K562 (cell line): ENCODE measurements around the gene ELOVL1. TPM values are rescaled to one million over a fixed set of nuclear protein-coding genes. Genes with fewer than 3 reads are reported as not detected.

Source experiments
- ARID1B ChIP-seq: fragments of 450-650 bp; IDR thresholded peaks from 2 replicates; pipeline ENCODE4 v1.6.1; 2016; ENCODE audit warnings: antibody characterized with exemption, mild to moderate bottlenecking, inconsistent platforms
- CBX2 ChIP-seq: fragments of 200-600 bp; sonication (generic); IDR thresholded peaks from one replicate; pipeline ENCODE4 v1.6.1; 2012; ENCODE audit warnings: mild to moderate bottlenecking, low read length, inconsistent platforms; ENCODE audit not compliant: insufficient read depth, poor library complexity, severe bottlenecking
- CHD4 ChIP-seq: fragments of 200-600 bp; sonication (generic); IDR thresholded peaks from 3 replicates; pipeline ENCODE4 v1.6.1; 2012; ENCODE audit warnings: low read depth, mild to moderate bottlenecking, mixed read lengths, low read length, inconsistent platforms; ENCODE audit not compliant: insufficient read depth, insufficient replicate concordance, poor library complexity, severe bottlenecking
- E2F3 ChIP-seq: fragments of 250-450 bp; sonication (Bioruptor Pico); IDR thresholded peaks from 2 replicates; pipeline ENCODE4 v1.4.0; 2020; ENCODE audit warnings: mild to moderate bottlenecking
- FOS ChIP-seq: IDR thresholded peaks from 3 replicates; pipeline ENCODE4 v1.6.1; 2011; ENCODE audit not compliant: insufficient read length; ENCODE audit errors: extremely low read depth
- HDAC3 ChIP-seq: fragments of 450-650 bp; IDR thresholded peaks from 2 replicates; pipeline ENCODE4 v1.6.1; 2018; ENCODE audit warnings: borderline replicate concordance, mild to moderate bottlenecking, moderate library complexity; ENCODE audit not compliant: partially characterized antibody
- KDM5B ChIP-seq: fragments of 200-600 bp; sonication (generic); IDR thresholded peaks from 2 replicates; pipeline ENCODE4 v1.6.1; 2012; ENCODE audit warnings: low read depth, mild to moderate bottlenecking, moderate library complexity, low read length, control low read depth, inconsistent platforms; ENCODE audit not compliant: insufficient replicate concordance
- L3MBTL2 ChIP-seq: fragments of 450-650 bp; IDR thresholded peaks from 2 replicates; pipeline ENCODE4 v1.6.1; 2016; ENCODE audit warnings: mild to moderate bottlenecking, moderate library complexity
- MECOM ChIP-seq: fragments of 250-450 bp; sonication (Bioruptor Pico); IDR thresholded peaks from 2 replicates; pipeline ENCODE4 v1.8.0; 2022; ENCODE audit warnings: inconsistent platforms
- NFIX ChIP-seq: fragments of 250-450 bp; sonication (Bioruptor Pico); IDR thresholded peaks from 2 replicates; pipeline ENCODE4 v1.4.0; 2020; ENCODE audit warnings: low read depth, mild to moderate bottlenecking, moderate library complexity
- PTTG1 ChIP-seq: fragments of 450-650 bp; IDR thresholded peaks from 2 replicates; pipeline ENCODE4 v1.6.1; 2016; ENCODE audit warnings: low read depth, mild to moderate bottlenecking, missing genetic modification characterization, missing compliant biosample characterization
- RAD51 ChIP-seq: fragments of 450-650 bp; IDR thresholded peaks from 2 replicates; pipeline ENCODE4 v1.7.1; 2016; ENCODE audit warnings: low read depth, mild to moderate bottlenecking, borderline replicate concordance
- SFPQ ChIP-seq: fragments of 200-400 bp; formaldehyde crosslinking; IDR thresholded peaks from 2 replicates; pipeline ENCODE4 v1.6.1; 2017; ENCODE audit warnings: mild to moderate bottlenecking, low read depth, low read length, moderate library complexity
- SLC30A9 ChIP-seq: fragments of 250-450 bp; sonication (Bioruptor Pico); IDR thresholded peaks from 2 replicates; pipeline ENCODE4 v1.8.0; 2022; ENCODE audit warnings: mild to moderate bottlenecking, moderate library complexity
- TEAD4 ChIP-seq, 2 experiments: sonication (generic) in 1 of 2; formaldehyde crosslinking in 1 of 2; IDR thresholded peaks; 2 replicates each; pipeline versions ENCODE4 v1.6.1 to v1.8.0; 2012 to 2022; ENCODE audit warnings: borderline replicate concordance in 1 of 2, inconsistent platforms in 1 of 2, low read length in 1 of 2, mild to moderate bottlenecking in 1 of 2, missing genetic modification reagents in 1 of 2
- ZNF124 ChIP-seq: sonication (generic); formaldehyde crosslinking; IDR thresholded peaks from 2 replicates; pipeline ENCODE4 v1.8.1; 2022; ENCODE audit warnings: missing genetic modification reagents
- ZZZ3 ChIP-seq: fragments of 450-650 bp; IDR thresholded peaks from 2 replicates; pipeline ENCODE4 v1.6.1; 2016; ENCODE audit warnings: antibody characterized with exemption, mild to moderate bottlenecking, moderate library complexity
- polyA plus RNA-seq, 8 experiments: library from polyadenylated mRNA; depleted of rRNA in 4 of 8; stranded (reverse) in 5 of 8; unstranded in 3 of 8; fragments of >200 nt; fragmentation: Nextera tagmentation in 2 of 8; fragmentation: Illumina TruSeq in 1 of 8; extraction: Ambion mirVana in 2 of 8; extraction: Trizol in 1 of 8; gene quantifications; 2 replicates each; pipeline versions ENCODE4 v1.2.1 to v1.2.3, GENCODE V29; 2011 to 2014; ENCODE audit warnings: inconsistent platforms in 1 of 8, missing spikeins in 1 of 8
- total RNA-seq, 7 experiments: library from RNA; depleted of rRNA in 6 of 7; stranded (reverse); fragments of >200 nt in 6 of 7; fragmentation: Illumina TruSeq in 2 of 7; extraction: Trizol in 2 of 7; gene quantifications; 2 replicates each; pipeline versions ENCODE4 v1.2.1 to v1.2.3, GENCODE V29; 2011 to 2021; ENCODE audit warnings: low replicate concordance in 1 of 7
- TF ChIP-seq, protein P1 (sequence below): fragments of 450-650 bp; formaldehyde crosslinking; IDR thresholded peaks from 2 replicates; pipeline ENCODE4 v1.4.0; 2020; ENCODE audit warnings: mild to moderate bottlenecking, moderate library complexity
- TF ChIP-seq, protein P2 (sequence below): sonication (generic); formaldehyde crosslinking; IDR thresholded peaks from 2 replicates; pipeline ENCODE4 v1.5.0; 2020; ENCODE audit warnings: missing genetic modification reagents
- TF ChIP-seq, protein P3 (sequence below): fragments of 450-650 bp; IDR thresholded peaks from 2 replicates; pipeline ENCODE4 v1.6.1; 2016; ENCODE audit warnings: antibody characterized with exemption
- TF ChIP-seq, protein P4 (sequence below): fragments of 250-450 bp; sonication (Bioruptor Pico); IDR thresholded peaks from 2 replicates; pipeline ENCODE4 v1.8.0; 2021; ENCODE audit warnings: moderate library complexity, mild to moderate bottlenecking, inconsistent platforms

ELOVL1 gene
- total and polyA plus RNA-seq, 9 of the 15 experiments (the other 6 are each of a cell fraction or from before 2014, with no cell fraction given), result 51.0 to 157 (median 70.3) TPM

GRCh38 chr1:43402089-43402865 lies 34.5 kb upstream of the ELOVL1 start (continued):
- no peak for TF ChIP-seq CBX2
- TF ChIP-seq TEAD4 (IDR thresholded peaks at IDR 0.05; ENCODE audit: low read length), result peak; percentile 94
- no peak for TF ChIP-seq TEAD4 (CRISPR knock-in tag; IDR thresholded peaks at IDR 0.05; ENCODE audit: borderline replicate concordance)
- TF ChIP-seq, protein P1, sequence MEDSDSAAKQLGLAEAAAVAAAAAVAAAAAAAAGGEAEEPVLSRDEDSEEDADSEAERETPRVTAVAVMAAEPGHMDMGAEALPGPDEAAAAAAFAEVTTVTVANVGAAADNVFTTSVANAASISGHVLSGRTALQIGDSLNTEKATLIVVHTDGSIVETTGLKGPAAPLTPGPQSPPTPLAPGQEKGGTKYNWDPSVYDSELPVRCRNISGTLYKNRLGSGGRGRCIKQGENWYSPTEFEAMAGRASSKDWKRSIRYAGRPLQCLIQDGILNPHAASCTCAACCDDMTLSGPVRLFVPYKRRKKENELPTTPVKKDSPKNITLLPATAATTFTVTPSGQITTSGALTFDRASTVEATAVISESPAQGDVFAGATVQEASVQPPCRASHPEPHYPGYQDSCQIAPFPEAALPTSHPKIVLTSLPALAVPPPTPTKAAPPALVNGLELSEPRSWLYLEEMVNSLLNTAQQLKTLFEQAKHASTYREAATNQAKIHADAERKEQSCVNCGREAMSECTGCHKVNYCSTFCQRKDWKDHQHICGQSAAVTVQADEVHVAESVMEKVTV (CRISPR knock-in tag), result no peak
- TF ChIP-seq NFIX (CRISPR knock-in tag), result no peak
- peak; percentile 91 for TF ChIP-seq ARID1B
- TF ChIP-seq HDAC3, result peak; percentile 26
- TF ChIP-seq, protein P2, sequence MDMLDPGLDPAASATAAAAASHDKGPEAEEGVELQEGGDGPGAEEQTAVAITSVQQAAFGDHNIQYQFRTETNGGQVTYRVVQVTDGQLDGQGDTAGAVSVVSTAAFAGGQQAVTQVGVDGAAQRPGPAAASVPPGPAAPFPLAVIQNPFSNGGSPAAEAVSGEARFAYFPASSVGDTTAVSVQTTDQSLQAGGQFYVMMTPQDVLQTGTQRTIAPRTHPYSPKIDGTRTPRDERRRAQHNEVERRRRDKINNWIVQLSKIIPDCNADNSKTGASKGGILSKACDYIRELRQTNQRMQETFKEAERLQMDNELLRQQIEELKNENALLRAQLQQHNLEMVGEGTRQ (CRISPR knock-in tag), result no peak
- TF ChIP-seq, protein P3, sequence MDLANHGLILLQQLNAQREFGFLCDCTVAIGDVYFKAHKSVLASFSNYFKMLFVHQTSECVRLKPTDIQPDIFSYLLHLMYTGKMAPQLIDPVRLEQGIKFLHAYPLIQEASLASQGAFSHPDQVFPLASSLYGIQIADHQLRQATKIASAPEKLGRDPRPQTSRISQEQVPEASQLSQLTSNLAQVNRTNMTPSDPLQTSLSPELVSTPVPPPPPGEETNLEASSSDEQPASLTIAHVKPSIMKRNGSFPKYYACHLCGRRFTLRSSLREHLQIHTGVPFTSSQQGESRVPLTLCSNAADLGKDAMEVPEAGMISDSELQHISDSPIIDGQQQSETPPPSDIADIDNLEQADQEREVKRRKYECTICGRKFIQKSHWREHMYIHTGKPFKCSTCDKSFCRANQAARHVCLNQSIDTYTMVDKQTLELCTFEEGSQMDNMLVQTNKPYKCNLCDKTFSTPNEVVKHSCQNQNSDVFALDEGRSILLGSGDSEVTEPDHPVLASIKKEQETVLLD, result peak; percentile 26; the same call in 1 of the 2 replicates
- no peak for TF ChIP-seq ZZZ3
- no peak for TF ChIP-seq RAD51
- no peak for TF ChIP-seq L3MBTL2
- TF ChIP-seq CHD4, result no peak
- no peak for TF ChIP-seq SFPQ
- 0 out of 2 replicates have a peak, but pooled peaks have one; percentile 58 for TF ChIP-seq MECOM
- no peak for TF ChIP-seq KDM5B
- no peak for TF ChIP-seq E2F3 (CRISPR knock-in tag)
- TF ChIP-seq, protein P4, sequence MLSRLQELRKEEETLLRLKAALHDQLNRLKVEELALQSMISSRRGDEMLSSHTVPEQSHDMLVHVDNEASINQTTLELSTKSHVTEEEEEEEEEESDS (CRISPR knock-in tag), result no peak
- TF ChIP-seq PTTG1 (tag), result no peak
- TF ChIP-seq SLC30A9 (CRISPR knock-in tag), result no peak
- TF ChIP-seq ZNF124, result no peak
- no peak for TF ChIP-seq FOS
